ENCODE results near the gene APOBEC2.
"Not testable (repeated sequence)": the region's sequence is repeated elsewhere in the genome, so short reads cannot be mapped to it uniquely, and the experiment has no call there.

APOBEC2 gene

GRCh38 chr6:41053041-41053440 lies at the start of gene APOBEC2:
APOBEC2 (plus strand) TSS chr6:41053202; CDS start chr6:41053348, 146 bp downstream.
- no peak for FAIRE-seq

- not testable (repeated sequence) for FAIRE-seq
These were observed 46.8 kb upstream of the APOBEC2 start for GRCh38 chr6:41006217-41006616.

DNA sequence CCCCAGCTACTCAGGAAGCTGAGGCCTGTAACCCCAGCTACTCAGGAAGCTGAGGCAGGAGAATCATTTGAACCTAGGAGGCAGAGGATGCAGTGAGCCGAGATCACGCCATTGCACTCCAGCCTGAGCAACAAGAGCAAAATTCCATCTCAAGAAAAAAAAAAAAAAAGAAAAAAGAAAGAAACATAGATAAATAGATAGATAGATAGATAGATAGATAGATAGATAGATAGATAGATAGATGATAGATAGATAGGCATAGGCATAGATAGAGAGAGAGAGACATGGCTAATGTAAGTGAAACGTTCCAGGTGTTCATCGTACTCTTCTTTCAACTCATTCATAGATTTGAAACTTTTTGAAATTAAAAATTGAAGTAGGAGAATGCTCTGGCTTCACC lies 46.0 kb upstream of the APOBEC2 start:
- FAIRE-seq, result not testable (repeated sequence)

- no peak for FAIRE-seq
These were observed 45.0 kb upstream of the APOBEC2 start for GRCh38 chr6:41008011-41008410.

- no peak for FAIRE-seq
These were observed 43.3 kb upstream of the APOBEC2 start for GRCh38 chr6:41009669-41010068.

DNA sequence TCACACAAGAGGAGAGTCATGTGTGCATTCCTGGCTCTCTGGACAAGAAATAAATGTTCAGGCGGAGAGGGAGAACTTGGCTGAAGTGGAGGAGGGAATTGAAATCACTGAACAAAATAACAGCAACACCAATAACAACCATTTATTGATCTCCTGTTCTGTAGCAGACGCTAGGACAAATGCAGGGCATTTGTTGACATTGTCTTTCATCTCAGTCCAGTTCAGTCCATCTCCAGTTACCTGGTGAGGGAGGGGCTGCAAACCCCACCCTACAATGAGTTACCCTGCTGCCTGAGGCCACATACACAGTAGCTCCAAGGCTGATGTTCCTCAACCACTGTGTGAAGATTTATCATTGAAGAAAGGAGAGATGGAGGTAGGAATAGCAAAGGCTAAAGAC lies 41.3 kb upstream of the APOBEC2 start:
- FAIRE-seq, result no peak

DNA sequence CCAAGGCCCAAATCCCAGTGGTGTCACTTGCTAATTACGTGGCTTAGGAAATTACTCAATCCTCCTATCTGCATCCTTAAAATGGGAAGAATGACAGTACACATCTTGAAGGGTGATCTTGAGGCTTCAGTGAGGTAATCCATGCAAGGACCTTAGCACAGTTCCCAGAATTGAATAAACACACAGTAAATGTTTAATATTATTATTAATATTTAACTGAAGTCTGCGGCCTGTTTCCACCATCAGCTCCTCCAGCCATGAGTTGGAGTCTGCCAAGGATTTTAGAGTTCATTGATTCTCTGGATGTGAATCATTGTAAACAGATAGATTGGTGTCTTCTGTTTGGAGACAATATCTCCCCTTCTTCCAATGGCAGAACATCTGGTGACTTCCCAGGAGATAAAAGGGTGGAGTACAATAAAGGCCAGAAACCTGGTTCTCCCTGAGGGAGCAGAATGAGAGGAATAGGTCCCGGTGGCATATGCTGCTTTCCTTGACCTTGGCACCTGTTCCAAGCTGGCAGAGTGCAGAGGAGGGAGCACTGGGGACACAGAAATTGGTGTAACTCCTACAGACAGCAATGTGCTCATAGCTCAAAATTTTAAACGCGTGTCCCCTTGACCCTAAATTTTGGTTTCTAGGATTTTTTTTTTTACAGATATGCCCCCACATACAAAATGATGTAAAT lies 39.4 kb upstream of the APOBEC2 start:
- FAIRE-seq, result no peak

- FAIRE-seq, result no peak
These were observed 38.2 kb upstream of the APOBEC2 start for GRCh38 chr6:41014780-41015179.

GRCh38 chr6:41015860-41016259 lies 37.1 kb upstream of the APOBEC2 start:
- FAIRE-seq, result not testable (repeated sequence)

DNA sequence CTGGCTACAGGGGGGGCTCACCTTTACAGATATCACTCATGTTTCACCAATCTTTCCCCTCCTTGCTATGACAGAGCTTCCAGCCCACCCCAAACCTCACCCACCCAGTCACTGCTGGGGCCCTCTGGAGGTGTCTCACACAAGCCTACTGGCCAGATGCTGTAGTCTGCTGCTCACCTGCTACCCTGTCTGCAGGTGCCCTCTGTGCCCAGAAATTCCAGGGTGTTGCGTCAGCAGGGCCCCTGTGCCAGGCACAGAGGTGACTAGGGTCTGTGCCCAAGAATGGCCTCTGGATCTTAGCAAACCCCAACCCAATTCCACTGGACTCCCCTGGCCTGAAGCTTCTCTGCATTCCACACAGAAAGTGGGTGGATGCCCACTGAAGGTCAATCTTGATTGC lies 35.3 kb upstream of the APOBEC2 start:
- FAIRE-seq, result no peak

DNA sequence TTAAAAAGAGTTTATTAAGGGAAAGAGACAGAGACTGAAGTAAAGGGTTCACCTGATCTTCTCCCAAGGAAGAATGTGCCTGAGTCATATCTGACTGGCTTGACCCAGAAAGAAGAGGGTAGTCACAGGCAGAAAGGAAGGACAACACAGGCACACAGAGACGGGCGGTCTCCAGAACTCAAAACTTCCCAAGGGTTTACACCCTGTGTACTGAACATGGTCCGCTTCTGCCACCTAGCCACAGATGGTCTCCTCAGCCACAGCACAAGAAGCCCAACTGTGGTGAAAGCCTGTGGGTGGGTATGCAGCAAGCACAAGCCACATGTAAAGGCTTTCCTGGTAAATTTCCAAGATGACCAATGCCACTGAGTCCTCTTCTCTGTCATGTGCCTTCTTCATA lies 31.2 kb upstream of the APOBEC2 start:
- FAIRE-seq, result no peak

GRCh38 chr6:41022294-41022693 lies 30.7 kb upstream of the APOBEC2 start:
- no peak for FAIRE-seq

- no peak for FAIRE-seq
These were observed 29.9 kb upstream of the APOBEC2 start for GRCh38 chr6:41023114-41023513.

GRCh38 chr6:41025966-41026530 lies 27.0 kb upstream of the APOBEC2 start:
- FAIRE-seq, result no peak

- no peak for FAIRE-seq
These were observed 25.8 kb upstream of the APOBEC2 start for GRCh38 chr6:41027241-41027640.

GRCh38 chr6:41027799-41028560 lies 25.0 kb upstream of the APOBEC2 start:
- no peak for FAIRE-seq

- FAIRE-seq, result no peak
These were observed 24.2 kb upstream of the APOBEC2 start for GRCh38 chr6:41028561-41029412.

GRCh38 chr6:41032830-41033229 lies 20.2 kb upstream of the APOBEC2 start:
- no peak for FAIRE-seq

DNA sequence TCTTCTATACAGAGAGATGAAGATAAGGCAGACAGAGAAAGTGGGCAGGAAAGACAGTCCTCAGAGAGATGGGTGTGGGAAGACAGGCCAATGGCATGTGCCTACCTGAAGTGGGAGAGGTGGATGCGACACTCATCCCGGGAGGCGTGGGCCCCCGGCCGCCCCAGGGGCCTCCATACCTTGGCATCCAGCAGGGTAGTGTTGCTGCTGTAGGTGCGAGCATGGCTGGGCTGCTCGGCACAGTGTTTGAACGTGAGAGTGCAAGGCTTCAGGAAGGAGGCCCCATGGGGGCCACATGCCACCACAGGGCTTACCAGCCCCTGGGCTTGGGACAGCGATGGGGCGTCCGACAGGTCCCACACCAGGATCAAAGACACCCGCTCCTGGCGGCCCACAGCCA lies 19.2 kb upstream of the APOBEC2 start:
- no peak for FAIRE-seq

DNA sequence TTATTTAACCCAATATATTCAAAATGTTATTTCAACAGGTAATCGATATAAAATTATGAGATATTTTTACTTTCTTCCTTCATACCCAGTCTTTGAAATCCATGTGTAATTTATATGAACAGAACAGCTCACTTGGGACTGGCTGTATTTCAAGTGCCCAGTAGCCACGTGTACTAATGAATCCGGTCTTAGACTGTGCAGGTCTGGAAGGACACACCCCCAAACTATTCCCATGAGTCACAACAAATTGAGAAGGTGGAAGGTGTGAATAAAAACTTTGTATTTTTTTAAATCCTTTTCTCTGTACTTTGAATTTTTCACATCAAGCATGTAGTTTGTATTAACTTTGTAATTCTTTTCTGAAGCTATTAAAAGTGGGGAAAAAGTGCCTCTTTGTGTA lies 16.8 kb upstream of the APOBEC2 start:
- FAIRE-seq, result no peak

GRCh38 chr6:41036601-41037000 lies 16.4 kb upstream of the APOBEC2 start:
- FAIRE-seq, result no peak

- no peak for FAIRE-seq
These were observed 15.7 kb upstream of the APOBEC2 start for GRCh38 chr6:41037107-41037900.
